Heart right ventricle (tissue), 16 donors: ENCODE data around the gene LRMDA. TPM values are rescaled to one million over a fixed set of nuclear protein-coding genes. Genes with fewer than 3 reads are reported as not detected.

ENCODE experiments used
- ATAC-seq, 8 donors: fragments of 200-7000 bp; cut with Tn5 transposase; one replicate each; pipeline ENCODE4 v1.9.1; 2020; ENCODE audit warnings: mild to moderate bottlenecking in 8 of 8, moderate library complexity in 8 of 8, moderate number of reproducible peaks in 1 of 8
- DNase-seq, 2 donors: peaks; one replicate each; pipeline ENCODE4 v3.0.0-alpha.2; 2020
- H3K27ac ChIP-seq, 10 donors: fragments of 200-600 bp; sonication (generic) in 2 of 10; one replicate each; pipeline versions ENCODE4 v1.5.0 to v1.8.0; 2020 to 2022; ENCODE audit warnings: mild to moderate bottlenecking in 3 of 10
- H3K27me3 ChIP-seq, 7 donors: fragments of 200-600 bp; one replicate each; pipeline ENCODE4 v1.8.0; 2021 to 2022; ENCODE audit warnings: mild to moderate bottlenecking in 2 of 7
- H3K36me3 ChIP-seq, 9 donors: fragments of 200-600 bp; sonication (generic) in 1 of 9; one replicate each; pipeline versions ENCODE4 v1.5.0 to v1.8.0; 2020 to 2022; ENCODE audit warnings: mild to moderate bottlenecking in 2 of 9
- H3K4me1 ChIP-seq, 9 donors: fragments of 200-600 bp; sonication (generic) in 1 of 9; one replicate each; pipeline versions ENCODE4 v1.5.0 to v1.8.0; 2020 to 2022; ENCODE audit warnings: mild to moderate bottlenecking in 4 of 9
- H3K4me3 ChIP-seq, 10 donors: fragments of 200-600 bp; sonication (generic) in 2 of 10; one replicate each; pipeline versions ENCODE4 v1.5.0 to v1.8.0; 2020 to 2022; ENCODE audit warnings: mild to moderate bottlenecking in 7 of 10, moderate library complexity in 2 of 10
- H3K9me3 ChIP-seq, 11 donors: fragments of 200-600 bp in 10 of 11; sonication (generic) in 2 of 11; one replicate each; pipeline versions ENCODE4 v1.5.0 to v1.8.0; 2013 to 2022; ENCODE audit warnings: mild to moderate bottlenecking in 2 of 11, control low read depth in 1 of 11, moderate library complexity in 1 of 11
- CTCF ChIP-seq, 9 donors: fragments of 200-600 bp; sonication (generic) in 2 of 9; IDR thresholded peaks; one replicate each; pipeline versions ENCODE4 v1.5.0 to v1.8.0; 2021 to 2022; ENCODE audit warnings: antibody characterized with exemption in 9 of 9, mild to moderate bottlenecking in 5 of 9, moderate library complexity in 1 of 9
- WGBS, 2 donors: extraction: QIAGEN DNeasy Blood & Tissue Kit; methylation state at CpG; one replicate each; pipeline ENCODE4 v1.1.7; 2013; ENCODE audit warnings: inconsistent platforms in 1 of 2; 5-methylcytosine and 5-hydroxymethylcytosine counted together
- intact Hi-C, 10 donors: fragments of 100-400 bp; cut with DNase I; formaldehyde crosslinking; loops; one replicate each; pipeline versions ENCODE4 v1.11.1 to v1.14.2; 2022
- polyA plus RNA-seq, 2 donors: library from polyadenylated mRNA; stranded (reverse); fragments of 200-250 nt; gene quantifications; one replicate each; pipeline ENCODE4 v1.2.3, GENCODE V29; 2013
- total RNA-seq, 10 donors: library from RNA; stranded (reverse); fragmentation: NEBNext Ultra II Directional in 3 of 10; extraction: Animal tissue kit (Norgen Biotek cat#: 25700) in 3 of 10; gene quantifications; one replicate each; pipeline versions ENCODE4 v1.2.1 to v1.2.4, GENCODE V29; 2021 to 2023
- donor health status: Arrhythmogenic right ventricular cardiomyopathy.
- donor health status: ischemic (EF 13 %, LVEDD 7.1; RV severe dilation, severe dysfunction).
- donor health status: healthy with polysubstance abuse.
- donor health status: DM: no; HTN: yes; CAD: no.
- donor health status: DM: no; HTN: no; CAD: no.
- donor health status: ischemic (EF 25% LVEDD 6.9; RV normal size, moderate dysfunction).
- donor health status: ischemic (EF 25% LVEDD 5.7; RV mildly dilated, moderate dysfunction).
- donor health status: healthy.
- donor health status: DM: yes; HTN: yes; CAD: no.
- donor health status: Ischemic cardiomyopathy.
- donor health status: ischemic (EF 35%, LVEDD 5.7; RV mildly dilated, moderate dysfunction).
- donor health status: nonischemic (EF 11% LVEDD 7.7; RV severe dilation, severe dysfunction).
- donor health status: DM: yes; HTN: yes; CAD: no.
- donor health status: PGD.
- donor health status: ischemic (EF 29% LVEDD 5.4; RV normal size, mild dysfunction).
- donor health status: nonischemic (EF 23%, LVEDD 6.1; RV moderate dilation, normal function).

The LRMDA gene
- total and polyA plus RNA-seq, 12 donors = 4.0 to 59.8 (median 12.7) TPM

DNA sequence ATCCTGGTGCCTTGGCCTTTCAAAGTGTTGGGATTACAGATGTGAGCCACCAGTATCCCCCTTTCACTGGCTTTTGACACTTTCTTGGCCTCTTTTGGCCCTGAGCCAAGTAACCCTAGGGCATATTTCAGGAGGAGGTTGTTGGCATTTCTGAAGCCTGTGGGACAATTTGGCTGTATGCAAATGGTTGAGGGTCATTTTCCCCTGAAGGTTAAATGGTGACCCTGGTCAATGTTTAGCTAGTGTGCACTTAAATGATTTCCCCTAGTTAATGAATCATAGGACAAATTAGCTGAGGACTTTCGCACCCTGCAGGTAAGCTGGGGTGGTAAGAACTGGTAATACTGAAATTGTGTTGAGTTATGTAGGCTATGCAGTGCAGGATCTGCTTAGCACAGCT lies 660.5 kb downstream of the LRMDA start:
- intact Hi-C loops = no loop called here
- H3K4me3 ChIP-seq = no peak overlapping the region

DNA sequence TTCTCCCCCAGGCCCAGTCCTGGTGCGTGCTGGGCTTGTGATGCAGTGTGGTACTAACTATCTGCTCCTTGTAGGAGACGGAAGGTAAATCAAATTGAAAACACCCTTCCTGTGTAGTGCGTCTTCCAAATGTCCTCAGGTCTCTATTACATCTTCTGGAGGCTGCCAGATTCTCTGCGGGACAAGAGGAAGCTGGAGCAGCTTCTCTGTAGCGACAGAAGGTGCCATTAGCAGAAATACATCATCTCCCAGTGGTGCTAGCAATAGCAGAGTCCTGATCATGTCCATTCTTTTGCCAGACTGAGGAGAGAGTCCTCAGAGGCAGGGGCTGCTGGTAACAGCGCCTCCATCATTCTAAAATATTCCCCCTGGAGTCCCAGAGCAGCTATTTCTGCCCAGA lies 675.2 kb downstream of the LRMDA start:
- no peak for TF ChIP-seq CTCF (IDR thresholded peaks at IDR 0.05)
- H3K4me1 ChIP-seq = peaks cover 0 to 7% (median 0%) of the 10 kb centered on the region in 9 donors
- no peak for ATAC-seq
- WGBS, 2 donors = 92 to 96% methylated on average over 6 of the region's 6 CpGs
- H3K4me3 ChIP-seq = no peak overlapping the region
- no peak overlapping the region for H3K27ac ChIP-seq
- peaks cover 0 to 4% (median 0%) of the 10 kb centered on the region in 7 donors for H3K27me3 ChIP-seq
- intact Hi-C loops = no loop called here
- H3K36me3 ChIP-seq = no peaks in the 10 kb centered on the region
- peaks cover 0 to 8% (median 0%) of the 10 kb centered on the region in 11 donors for H3K9me3 ChIP-seq
- DNase-seq = no peak

More for the DNA sequence above, 660.5 kb downstream of the LRMDA start:
- ATAC-seq (no peak), DNase-seq (no peak)
- Histone ChIP-seq H3K36me3 (no peaks in the 10 kb centered on the region), H3K9me3 (peaks cover 0 to 5% (median 0%) of the 10 kb centered on the region in 11 donors), H3K27ac (no peak overlapping the region), H3K27me3 (no peaks in the 10 kb centered on the region), H3K4me1 (peaks cover 0 to 5% (median under 1%) of the 10 kb centered on the region in 9 donors)
- TF ChIP-seq CTCF (IDR thresholded peaks at IDR 0.05) = no peak
- WGBS, 2 donors = 96 to 98% methylated on average over 1 of the region's 1 CpG

DNA sequence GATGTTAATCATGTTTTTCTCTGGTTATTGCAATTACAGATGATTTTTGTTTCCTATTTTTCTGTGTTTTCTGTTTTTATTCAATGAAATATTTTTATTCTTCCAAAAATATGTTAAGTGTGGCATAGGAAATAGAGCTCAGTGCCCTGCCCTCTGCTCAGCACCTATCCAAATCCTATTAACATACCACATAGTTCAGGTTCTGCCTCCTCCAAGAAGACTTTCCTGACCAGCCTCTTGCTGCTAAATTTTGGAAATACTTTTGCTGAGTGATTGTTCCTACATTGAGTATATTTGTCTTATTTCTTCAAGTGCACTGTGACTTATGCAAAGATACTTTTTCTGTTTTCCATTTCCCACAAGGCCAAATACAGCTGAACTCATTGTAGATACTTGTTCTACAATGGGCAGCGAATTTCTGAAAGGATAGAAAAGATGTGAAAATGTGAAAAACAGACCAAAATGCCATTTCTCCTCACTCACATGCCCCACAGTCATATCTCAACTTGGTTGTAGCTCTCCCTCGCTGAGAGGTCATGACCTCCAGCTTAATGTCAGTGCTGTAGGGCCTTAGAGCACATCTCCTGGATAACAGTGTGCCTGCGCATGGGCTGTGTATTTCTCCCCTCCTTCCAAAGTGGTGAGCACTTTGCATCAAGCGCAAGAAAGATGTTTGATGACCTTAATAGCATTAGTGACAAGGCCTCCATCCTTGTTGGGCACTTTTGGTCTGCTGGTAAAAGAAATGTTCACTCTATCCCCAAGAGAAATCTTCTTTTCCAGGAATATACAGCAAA lies 677.3 kb downstream of the LRMDA start:
- H3K4me1 ChIP-seq = peaks cover 0 to 9% (median 0%) of the 10 kb centered on the region in 9 donors
- no peak for TF ChIP-seq CTCF (IDR thresholded peaks at IDR 0.05)
- intact Hi-C loops = no loop called here
- no peaks in the 10 kb centered on the region for H3K36me3 ChIP-seq
- no peak for DNase-seq
- no peak for ATAC-seq
- 91 to 92% methylated on average over 4 of the region's 4 CpGs for WGBS, 2 donors
- no peaks in the 10 kb centered on the region for H3K9me3 ChIP-seq
- H3K4me3 ChIP-seq = no peak overlapping the region
- H3K27ac ChIP-seq = no peak overlapping the region
- peaks cover 0 to 9% (median 5%) of the 10 kb centered on the region in 7 donors for H3K27me3 ChIP-seq

DNA sequence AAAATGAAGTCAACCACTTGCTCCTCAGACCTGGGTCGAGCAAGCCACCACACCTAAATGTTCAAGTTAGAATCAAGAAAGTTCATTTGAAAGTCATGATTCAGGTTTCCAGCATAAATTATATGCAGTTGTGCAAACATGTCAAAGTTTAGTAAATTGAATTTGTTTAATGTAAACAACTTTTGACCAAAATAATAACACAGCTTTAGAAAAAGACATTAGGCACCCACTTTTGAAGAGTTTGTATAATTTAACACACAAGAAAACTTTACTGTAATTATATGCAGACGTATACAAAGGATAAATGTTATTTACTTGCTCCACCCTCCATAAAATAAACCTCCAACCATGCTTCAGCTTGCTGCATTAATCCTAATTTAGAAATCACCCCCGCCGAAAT lies 680.0 kb downstream of the LRMDA start:
- DNase-seq (no peak), ATAC-seq (no peak)
- TF ChIP-seq CTCF (IDR thresholded peaks at IDR 0.05) = no peak
- WGBS, 2 donors = 67 to 70% methylated on average over 4 of the region's 4 CpGs
- intact Hi-C loops = no loop called here
- H3K27me3 ChIP-seq = peaks cover 0 to 9% (median 5%) of the 10 kb centered on the region in 7 donors
- H3K9me3 ChIP-seq = no peaks in the 10 kb centered on the region
- peaks cover 0 to 9% (median 0%) of the 10 kb centered on the region in 9 donors for H3K4me1 ChIP-seq
- H3K4me3 ChIP-seq = peak overlapping the region in 3 of 10 donors; percentile 18 to 45 (median 38)
- H3K27ac ChIP-seq = no peak overlapping the region
- no peaks in the 10 kb centered on the region for H3K36me3 ChIP-seq
